Transverse colon (tissue), 4 donors: ENCODE measurements around the gene KRT83. TPM values are rescaled to one million over a fixed set of nuclear protein-coding genes. Genes with fewer than 3 reads are reported as not detected.

Experiments used
- DNase-seq: peaks from one replicate; pipeline ENCODE4 v3.0.0-alpha.2; 2019
- H3K27ac ChIP-seq, 4 donors: fragments of 200-600 bp; sonication (generic); 2 replicates each; pipeline ENCODE4 v1.5.1; 2016 to 2018; ENCODE audit warnings: inconsistent platforms in 4 of 4
- H3K27me3 ChIP-seq: fragments of 200-600 bp; sonication (generic); 2 replicates; pipeline ENCODE4 v1.5.1; 2017; ENCODE audit warnings: inconsistent platforms
- H3K36me3 ChIP-seq, 4 donors: fragments of 200-600 bp; sonication (generic); 2 replicates each; pipeline ENCODE4 v1.5.1; 2017 to 2019; ENCODE audit warnings: inconsistent platforms in 4 of 4
- H3K4me1 ChIP-seq, 4 donors: fragments of 200-600 bp; sonication (generic); 2 replicates each; pipeline ENCODE4 v1.5.1; 2017 to 2020; ENCODE audit warnings: inconsistent platforms in 4 of 4
- H3K4me3 ChIP-seq, 4 donors: fragments of 200-600 bp; sonication (generic); 1 replicate in 1 of 4; 2 replicates in 3 of 4; pipeline versions ENCODE4 v1.5.1 to v1.6.1; 2017 to 2019; ENCODE audit warnings: inconsistent platforms in 4 of 4
- H3K9me3 ChIP-seq, 2 donors: fragments of 200-600 bp; sonication (generic); 2 replicates each; pipeline ENCODE4 v1.5.1; 2017 to 2019; ENCODE audit warnings: inconsistent platforms in 2 of 2
- CTCF ChIP-seq, 5 experiments: fragments of 200-600 bp in 3 of 5; fragments of 450-650 bp in 2 of 5; sonication (generic) in 3 of 5; IDR thresholded peaks; 1 replicate in 2 of 5; 2 replicates in 3 of 5; pipeline ENCODE4 v1.5.1; 2016 to 2017; ENCODE audit warnings: antibody characterized with exemption in 5 of 5, inconsistent platforms in 3 of 5, mild to moderate bottlenecking in 2 of 5, moderate library complexity in 1 of 5
- EP300 ChIP-seq: sonication (generic); formaldehyde crosslinking; IDR thresholded peaks from one replicate; pipeline ENCODE4 v1.6.1; 2017; ENCODE audit warnings: antibody characterized with exemption, low read depth
- POLR2A ChIP-seq: fragments of 450-650 bp; IDR thresholded peaks from one replicate; pipeline ENCODE4 v1.6.1; 2016; ENCODE audit warnings: antibody characterized with exemption, mild to moderate bottlenecking, moderate library complexity
- POLR2AphosphoS5 ChIP-seq, 3 donors: sonication (generic); formaldehyde crosslinking; IDR thresholded peaks; one replicate each; pipeline ENCODE4 v1.6.1; 2016; ENCODE audit warnings: antibody characterized with exemption in 3 of 3
- WGBS, 2 donors: methylation state at CpG; one replicate each; pipeline ENCODE4 v1.1.5; 2018; ENCODE audit warnings: low coverage in 1 of 2; 5-methylcytosine and 5-hydroxymethylcytosine counted together
- in situ Hi-C, 4 donors: fragments of 200-750 bp; cut with MboI; loops; one replicate each; pipeline versions ENCODE4 v1.15.0 to v1.15.1; 2017; ENCODE audit warnings: low sequenced_read_pairs in 3 of 4, low pct_ligation_motif_present in 1 of 4, low pct_unique_long_range_greater_than_20kb in 1 of 4
- intact Hi-C: fragments of 100-400 bp; cut with DNase I; formaldehyde crosslinking; loops from one replicate; pipeline ENCODE4 v1.15.1; 2023; ENCODE audit warnings: low total_unique reads
- total RNA-seq, 4 donors: library from RNA; depleted of rRNA; stranded (reverse); fragments of >200 nt; gene quantifications; one replicate each; pipeline ENCODE4 v1.1.0, GENCODE V29; 2016

KRT83 gene
- total RNA-seq, 4 donors from 2014 or later: not detected

- H3K9me3 ChIP-seq: no peaks in the 10 kb centered on the region
- no peaks in the 10 kb centered on the region for H3K4me1 ChIP-seq
- DNase-seq: no peak
- no peak for TF ChIP-seq POLR2A
- no peak for TF ChIP-seq CTCF (IDR thresholded peaks at IDR 0.05)
- TF ChIP-seq POLR2AphosphoS5 (IDR thresholded peaks at IDR 0.05): no peak
- no peak for TF ChIP-seq EP300
- in situ Hi-C loops: no loop called here
- no peaks in the 10 kb centered on the region for H3K36me3 ChIP-seq
- peaks cover 9% of the 10 kb centered on the region for H3K27me3 ChIP-seq
- WGBS, 2 donors: 51 to 53% methylated on average over 4 of the region's 4 CpGs
- intact Hi-C loops: no loop called here
- H3K27ac ChIP-seq: no peak overlapping the region
- H3K4me3 ChIP-seq: no peak overlapping the region
Observed at GRCh38 chr12:52298677-52299190, 22.5 kb downstream of the KRT83 start.

- WGBS, 2 donors: 88% methylated on average over 5 of the region's 5 CpGs; no CpG with 5 or more reads in 1 of the 2 donors
- H3K27ac ChIP-seq: no peak overlapping the region
- TF ChIP-seq EP300 (no peak), POLR2AphosphoS5 (IDR thresholded peaks at IDR 0.05) (no peak), POLR2A (no peak), CTCF (IDR thresholded peaks at IDR 0.05) (no peak)
- H3K4me3 ChIP-seq: no peak overlapping the region
- in situ Hi-C loops (no loop called here), intact Hi-C loops (no loop called here)
- H3K4me1 ChIP-seq: no peaks in the 10 kb centered on the region
- no peaks in the 10 kb centered on the region for H3K9me3 ChIP-seq
- no peaks in the 10 kb centered on the region for H3K36me3 ChIP-seq
- DNase-seq: no peak
- peaks cover 14% of the 10 kb centered on the region for H3K27me3 ChIP-seq
Observed at GRCh38 chr12:52296572-52297215, 24.5 kb downstream of the KRT83 start.

- Histone ChIP-seq H3K36me3 (no peaks in the 10 kb centered on the region), H3K4me3 (no peak overlapping the region), H3K27ac (no peak overlapping the region), H3K9me3 (no peaks in the 10 kb centered on the region), H3K27me3 (peaks cover 14% of the 10 kb centered on the region), H3K4me1 (no peaks in the 10 kb centered on the region)
- TF ChIP-seq EP300: no peak
- no peak for TF ChIP-seq CTCF (IDR thresholded peaks at IDR 0.05)
- TF ChIP-seq POLR2AphosphoS5 (IDR thresholded peaks at IDR 0.05): no peak
- no peak for TF ChIP-seq POLR2A
- no peak for DNase-seq
- in situ Hi-C loops (no loop called here), intact Hi-C loops (no loop called here)
- WGBS, 2 donors: 68% methylated on average over 1 of the region's 1 CpG; no CpG with 5 or more reads in 1 of the 2 donors
Observed at GRCh38 chr12:52295663-52296062, 25.5 kb downstream of the KRT83 start.

- intact Hi-C loops: no loop called here
- TF ChIP-seq EP300 (no peak), CTCF (IDR thresholded peaks at IDR 0.05) (no peak), POLR2A (no peak), POLR2AphosphoS5 (IDR thresholded peaks at IDR 0.05) (no peak)
- in situ Hi-C loops: no loop called here
- no peak for DNase-seq
- no peaks in the 10 kb centered on the region for H3K9me3 ChIP-seq
- no peak overlapping the region for H3K4me3 ChIP-seq
- no peaks in the 10 kb centered on the region for H3K36me3 ChIP-seq
- 32% methylated on average over 1 of the region's 1 CpG; no CpG with 5 or more reads in 1 of the 2 donors for WGBS, 2 donors
- H3K27me3 ChIP-seq: peaks cover 14% of the 10 kb centered on the region
- H3K27ac ChIP-seq: no peak overlapping the region
- no peaks in the 10 kb centered on the region for H3K4me1 ChIP-seq
Observed at GRCh38 chr12:52294803-52295202, 26.4 kb downstream of the KRT83 start.
